ENCODE data around the gene ZNF462.

DNA sequence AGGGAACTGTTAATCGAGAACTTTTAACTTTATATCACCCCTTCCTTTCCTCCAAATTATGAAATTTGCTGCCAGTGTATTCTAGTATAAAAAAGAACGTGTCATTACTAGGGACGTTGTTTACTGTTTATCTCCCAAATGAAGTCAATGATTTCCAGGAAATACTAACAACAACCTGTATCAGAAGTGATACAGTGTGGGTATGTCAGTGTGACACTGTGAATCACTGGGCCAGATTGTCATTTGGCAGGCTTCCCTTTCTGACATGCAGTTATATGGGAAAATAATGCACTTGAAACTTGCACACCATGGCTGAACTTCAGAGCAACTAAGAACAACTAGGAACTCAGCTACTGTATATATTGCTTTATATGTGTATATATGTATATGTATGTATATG is 12.6 kb downstream of the ZNF462 start:
- TF ChIP-seq SMC3 (IDR thresholded peaks at IDR 0.05; ENCODE audit: low read depth, low read length) (no peak), USF2 (IDR thresholded peaks at IDR 0.05; ENCODE audit: low read depth, low read length) (no peak)
